HG02642 (cell line): ENCODE results near the gene OCEL1.
A peak's percentile ranks its signal among the peaks of the same experiment; 100 is the strongest.

Experiments
- ATAC-seq: cut with Tn5 transposase; IDR thresholded peaks from one replicate; pipeline ENCODE4 v1.9.1; 2021; ENCODE audit warnings: mild to moderate bottlenecking; ENCODE audit not compliant: unreplicated experiment, poor library complexity

OCEL1 gene

DNA sequence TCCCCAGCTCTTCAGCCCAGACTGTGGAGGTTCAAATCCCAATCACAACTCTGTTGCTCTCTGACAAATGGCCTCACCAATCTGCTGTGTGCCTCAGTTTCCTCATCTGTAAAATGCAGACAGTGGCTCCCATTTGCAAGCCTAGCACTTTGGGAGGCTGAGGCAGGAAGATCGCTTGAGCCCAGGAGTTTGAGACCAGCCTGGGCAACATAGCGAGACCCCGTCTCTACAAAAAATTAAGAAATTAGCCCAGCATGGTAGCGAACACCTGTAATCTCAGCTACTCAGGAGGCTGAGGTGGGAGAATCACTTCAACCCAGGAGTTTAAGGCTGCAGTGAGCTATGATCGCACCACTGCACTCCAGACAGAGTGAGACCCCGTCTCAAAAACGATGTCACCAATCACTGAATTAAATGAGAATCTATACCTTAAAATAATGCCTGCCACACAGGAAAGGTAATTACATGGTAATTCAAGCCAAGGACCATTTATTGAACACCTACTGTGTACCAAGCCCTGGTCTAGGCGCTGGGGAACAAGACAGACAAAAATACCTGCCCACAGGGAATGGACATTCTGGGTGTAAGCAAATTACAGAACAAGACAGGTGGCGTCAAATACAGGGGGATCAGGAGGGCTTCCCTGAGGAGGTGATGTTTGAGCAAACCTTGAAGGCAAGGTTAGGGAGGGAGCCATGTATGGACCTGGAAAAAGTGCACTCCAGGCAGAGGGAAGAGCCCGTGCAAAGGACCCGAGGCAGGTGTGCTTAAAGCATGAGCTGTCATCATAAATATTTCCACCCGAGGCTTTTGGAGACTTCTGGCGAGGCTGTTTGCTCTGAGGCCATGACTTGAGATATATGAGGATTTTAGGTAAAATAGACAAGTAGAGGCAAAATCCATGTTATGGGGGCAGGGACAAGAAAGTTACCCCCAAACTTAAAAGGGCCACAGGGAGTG lies 12.0 kb downstream of the OCEL1 start:
- no peak for ATAC-seq

DNA sequence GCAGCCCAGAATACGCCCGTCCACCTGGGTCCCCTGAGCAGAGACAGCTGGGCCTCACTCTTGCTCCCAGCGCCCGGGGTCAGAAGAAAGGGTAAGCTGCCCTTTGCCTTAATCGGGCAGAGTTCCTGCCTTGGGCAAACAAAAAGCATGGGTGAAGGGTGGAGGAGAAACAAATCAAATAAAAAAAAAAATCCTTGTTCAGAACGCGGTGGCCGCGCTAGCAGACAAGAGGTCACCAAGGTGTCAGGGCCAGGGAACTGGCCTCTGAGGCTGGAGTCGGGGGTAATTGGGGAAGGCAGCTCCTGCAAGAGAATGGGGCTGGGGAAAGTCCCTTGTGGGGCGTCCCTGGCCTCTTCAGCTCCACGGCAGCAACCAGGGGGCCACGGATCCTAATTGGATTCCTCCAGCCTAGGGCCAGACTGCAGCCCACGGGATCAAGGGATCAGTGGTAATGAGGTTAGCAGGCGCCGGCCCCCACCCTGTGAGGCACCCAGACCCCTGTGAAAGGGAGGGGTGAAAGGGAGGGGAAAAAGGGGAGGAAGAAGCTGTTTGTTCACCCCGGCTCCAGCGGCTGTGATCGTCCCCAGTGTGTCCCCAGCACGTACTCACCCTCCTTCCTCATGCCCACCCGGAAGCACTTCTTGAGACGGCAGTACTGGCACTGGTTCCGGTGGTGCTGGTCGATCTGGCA lies 14.2 kb downstream of the OCEL1 start:
- ATAC-seq: no peak

DNA sequence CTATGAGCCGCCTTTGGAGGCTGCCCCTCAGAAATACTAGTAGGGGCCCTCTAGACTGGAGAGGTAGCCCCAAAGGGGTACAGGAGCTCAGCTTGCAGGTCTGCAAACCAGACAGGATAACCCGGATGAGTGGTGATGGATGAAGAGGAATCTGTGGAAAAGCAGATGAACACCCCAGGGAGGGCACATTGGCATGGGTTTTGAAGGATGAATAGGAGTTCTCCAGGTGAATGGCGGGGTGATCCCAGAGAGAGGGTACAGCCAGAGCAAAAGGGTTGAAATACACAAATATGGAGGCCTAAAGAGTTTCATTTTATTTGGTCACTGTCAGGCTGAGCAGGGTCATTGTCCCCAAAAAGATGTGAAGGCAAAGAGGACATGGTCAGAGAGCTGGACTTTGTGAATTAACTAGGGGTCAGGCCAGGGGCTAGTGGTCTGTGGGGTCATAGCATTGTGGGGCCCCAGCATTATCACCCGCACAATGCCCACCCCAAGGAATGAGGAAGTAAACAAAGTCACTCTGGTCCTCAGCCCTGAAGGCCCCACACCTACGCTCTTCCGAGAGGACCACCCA lies 14.9 kb downstream of the OCEL1 start:
- ATAC-seq: no peak

DNA sequence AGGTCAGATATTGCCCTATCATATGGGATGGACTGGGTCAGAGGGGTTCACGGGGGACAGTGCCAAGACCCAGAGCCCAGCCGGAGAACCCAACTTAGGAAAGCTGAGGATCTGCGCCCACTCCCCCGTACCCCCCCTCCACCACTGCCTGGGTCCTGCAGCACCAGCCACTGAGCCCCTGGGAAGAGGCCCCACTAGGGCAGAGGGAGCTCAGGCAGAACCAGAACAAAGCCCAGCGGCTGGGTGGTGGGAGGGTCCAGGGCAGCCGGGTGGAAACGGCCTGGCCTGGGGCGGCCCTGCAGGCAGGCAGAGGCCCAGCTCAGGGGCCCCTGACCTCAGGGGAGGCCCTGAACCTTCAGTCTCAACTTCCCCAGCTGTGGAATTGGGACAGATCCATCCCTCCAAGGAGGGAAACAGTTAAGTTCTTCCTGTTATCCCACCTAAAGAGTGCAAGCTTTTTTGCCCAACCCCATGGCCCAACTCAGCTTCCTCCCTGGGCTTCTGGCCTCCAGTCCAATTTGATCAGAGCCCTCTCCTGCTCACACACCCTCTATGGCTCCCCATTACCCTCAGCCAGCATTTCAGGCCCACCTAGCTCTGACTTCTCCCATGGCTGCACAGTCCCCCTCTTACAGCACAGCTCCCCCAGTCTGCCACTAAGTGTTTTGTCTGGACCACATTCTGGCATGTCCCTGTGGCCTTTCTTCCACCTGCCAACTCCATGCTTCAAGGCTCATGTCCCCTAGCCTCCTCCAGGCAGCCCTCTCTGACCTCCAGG lies 16.6 kb downstream of the OCEL1 start:
- ATAC-seq: no peak

DNA sequence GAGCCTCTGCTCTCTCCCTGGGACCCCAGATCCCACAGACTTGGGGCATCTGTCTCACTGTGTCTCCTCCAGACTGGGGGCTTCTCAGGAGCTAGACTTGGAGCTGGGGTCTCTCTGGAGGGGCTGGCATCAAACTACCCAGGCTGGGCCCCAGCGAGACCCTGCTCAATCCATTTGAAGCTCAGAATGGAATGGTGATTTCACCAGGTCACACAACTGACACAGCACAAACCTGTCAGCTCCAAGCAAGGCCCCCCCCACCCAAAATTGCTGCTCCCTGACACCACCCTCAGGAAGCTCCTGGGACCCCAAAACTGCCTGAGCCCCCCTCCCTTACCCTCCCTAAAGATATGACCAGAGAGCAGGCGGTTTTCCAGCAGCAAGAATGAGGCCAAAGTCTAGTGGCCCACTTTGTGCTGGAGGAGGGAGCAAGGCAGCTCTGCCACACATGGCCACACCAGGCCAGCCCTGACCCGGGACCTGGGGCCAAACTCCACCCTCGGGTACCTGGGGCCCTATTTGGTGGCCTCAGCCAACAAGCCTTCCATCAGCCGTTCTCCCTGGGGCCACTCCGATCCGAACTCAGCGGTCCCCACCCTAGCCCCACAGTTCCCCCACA lies 17.3 kb downstream of the OCEL1 start:
- ATAC-seq: no peak

DNA sequence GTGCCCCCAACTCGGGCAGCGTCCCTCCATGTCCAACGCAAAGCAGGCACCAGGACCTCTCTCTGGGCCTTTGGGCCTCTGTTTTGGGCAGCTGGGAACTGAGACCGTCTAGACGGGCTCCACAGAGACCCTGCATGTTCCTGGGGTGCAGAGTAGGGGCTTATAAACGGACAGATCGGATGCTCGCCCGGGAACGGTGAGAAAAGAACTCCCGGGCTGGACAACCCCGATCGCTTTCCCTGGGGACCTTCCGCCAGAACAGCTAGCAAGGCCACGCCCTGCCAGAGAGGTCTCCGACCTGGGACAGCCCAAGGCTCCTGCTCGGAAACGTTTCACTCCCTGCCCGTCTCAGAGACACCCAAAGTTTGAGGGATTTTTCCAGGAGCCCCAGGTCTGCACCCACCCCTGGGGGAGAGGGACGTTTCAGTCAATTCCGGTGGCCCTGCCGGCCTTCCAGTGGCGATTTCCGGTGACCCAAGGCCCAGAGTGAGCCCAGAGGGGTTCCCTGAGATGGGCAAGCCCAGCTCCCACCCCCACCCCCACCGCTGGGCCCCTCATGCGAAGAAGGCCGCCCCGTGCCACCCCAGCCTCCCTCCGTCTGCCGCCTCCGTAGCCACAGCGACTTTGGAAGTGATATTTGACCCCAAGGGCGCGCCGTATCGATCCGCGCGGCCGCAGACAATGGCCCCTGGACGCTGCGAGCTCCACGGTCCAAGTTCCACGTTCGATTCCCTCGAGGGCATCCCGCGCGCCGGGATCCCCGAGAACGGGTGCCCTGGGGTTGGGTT lies 18.0 kb downstream of the OCEL1 start:
- ATAC-seq: no peak

DNA sequence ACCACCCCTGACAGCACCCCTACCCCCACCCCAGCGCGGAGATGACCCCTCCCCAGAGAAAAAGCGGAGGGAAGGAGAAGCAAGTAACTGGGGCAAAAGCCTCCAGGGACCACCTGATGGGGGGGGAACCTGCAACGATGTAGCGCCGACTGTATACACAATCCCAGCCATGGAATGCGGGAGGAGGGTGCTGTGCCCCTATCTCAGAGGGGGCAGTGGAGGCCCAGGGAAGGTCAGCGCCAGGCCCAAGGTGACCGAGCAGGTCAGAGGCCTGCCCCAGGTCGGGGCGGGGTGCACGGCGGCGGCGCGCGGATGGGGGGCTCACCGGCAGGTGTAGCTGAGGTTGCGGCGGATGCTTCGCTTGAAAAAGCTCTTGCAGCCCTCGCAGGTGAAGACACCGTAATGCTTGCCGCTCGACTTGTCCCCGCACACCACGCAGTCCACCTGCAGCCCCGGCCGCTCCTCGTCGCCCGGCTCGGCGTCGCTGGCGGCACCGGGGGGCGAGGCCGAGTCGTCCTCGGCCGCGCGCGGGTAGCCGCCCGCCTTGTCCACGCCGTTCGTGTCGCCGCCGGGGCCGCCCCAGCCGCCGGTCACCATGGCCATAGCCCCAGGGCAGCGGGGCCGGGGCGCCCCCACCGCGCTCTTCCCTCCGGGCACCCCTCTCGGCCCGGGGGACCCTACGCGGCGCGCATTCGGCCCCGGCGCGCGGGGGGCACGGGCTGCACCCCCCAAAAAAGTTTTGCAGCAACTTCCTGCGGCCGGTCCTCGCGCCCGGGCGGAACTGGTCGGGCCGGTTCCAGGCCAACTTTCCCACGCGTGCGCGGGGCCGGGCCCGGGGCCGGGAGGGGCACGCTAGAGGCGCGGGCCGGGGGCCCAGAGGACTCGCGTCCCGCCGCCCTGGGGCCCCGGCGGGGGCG lies 18.9 kb downstream of the OCEL1 start:
- ATAC-seq: peak; percentile 11

DNA sequence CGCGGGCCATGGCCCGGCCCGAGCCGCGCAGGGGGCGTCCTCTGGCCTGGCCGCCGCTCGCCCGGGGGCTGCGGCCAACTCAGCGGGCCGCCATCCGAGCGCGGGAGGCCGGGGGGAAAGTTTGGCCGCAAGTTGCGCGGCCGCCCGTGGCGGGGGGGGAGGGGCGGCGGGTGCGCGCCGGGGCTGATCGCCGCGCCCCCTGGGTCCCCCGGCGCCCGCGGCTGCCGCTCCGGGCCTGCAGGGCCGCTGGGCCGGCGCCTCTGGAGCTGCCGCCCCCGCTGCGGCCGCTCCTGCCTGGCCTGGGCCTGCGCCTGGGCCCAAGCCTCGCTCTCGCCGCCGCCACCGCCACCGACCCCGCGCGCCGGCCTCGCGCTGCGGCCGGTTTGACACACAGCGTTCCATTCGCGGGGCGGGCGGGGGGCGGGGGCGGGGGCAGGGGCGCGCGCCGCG lies 19.5 kb downstream of the OCEL1 start, which contains the start of gene NR2F6:
Gene NR2F6, minus strand, starts transcription at position 385 of the 450 bp plus-strand sequence. CDS start 699 bp downstream, outside the sequence.
- ATAC-seq: no peak

DNA sequence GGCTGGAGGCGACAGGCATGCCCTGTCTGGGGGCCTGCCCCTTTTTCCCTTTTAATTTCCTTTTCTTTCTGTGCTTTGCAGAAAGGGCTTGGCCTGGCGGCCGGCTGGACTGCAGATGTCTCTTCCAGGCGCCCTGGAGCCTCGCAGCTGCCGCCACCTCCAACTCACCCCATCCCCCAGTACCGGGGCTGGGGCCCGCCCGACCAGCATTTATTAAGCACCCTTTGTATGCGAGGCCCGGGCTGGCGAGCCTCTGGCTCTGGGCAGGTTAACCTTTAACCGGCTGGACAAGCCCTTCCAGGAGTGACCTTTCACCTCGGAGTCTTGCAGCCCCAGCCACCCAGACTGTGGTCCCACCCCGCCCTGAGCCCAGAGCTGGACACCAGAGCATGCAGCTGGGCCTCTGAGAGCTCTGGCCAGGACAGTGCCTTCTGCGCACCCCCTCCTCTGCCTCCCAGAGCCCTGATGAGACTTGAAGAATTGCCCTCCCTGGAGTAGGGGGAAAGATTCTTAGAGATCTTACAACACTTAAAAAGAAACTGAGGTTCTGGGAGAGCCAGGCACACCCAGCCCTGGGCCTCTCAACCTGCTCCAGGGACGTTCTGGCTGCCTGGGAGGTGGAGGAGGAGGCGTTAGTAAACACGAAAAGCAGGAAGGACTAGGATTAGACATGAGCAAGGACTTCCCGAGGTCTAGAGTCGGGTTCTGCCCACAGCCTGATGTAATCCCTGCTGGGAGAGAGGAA lies 20.8 kb downstream of the OCEL1 start:
- ATAC-seq: no peak

DNA sequence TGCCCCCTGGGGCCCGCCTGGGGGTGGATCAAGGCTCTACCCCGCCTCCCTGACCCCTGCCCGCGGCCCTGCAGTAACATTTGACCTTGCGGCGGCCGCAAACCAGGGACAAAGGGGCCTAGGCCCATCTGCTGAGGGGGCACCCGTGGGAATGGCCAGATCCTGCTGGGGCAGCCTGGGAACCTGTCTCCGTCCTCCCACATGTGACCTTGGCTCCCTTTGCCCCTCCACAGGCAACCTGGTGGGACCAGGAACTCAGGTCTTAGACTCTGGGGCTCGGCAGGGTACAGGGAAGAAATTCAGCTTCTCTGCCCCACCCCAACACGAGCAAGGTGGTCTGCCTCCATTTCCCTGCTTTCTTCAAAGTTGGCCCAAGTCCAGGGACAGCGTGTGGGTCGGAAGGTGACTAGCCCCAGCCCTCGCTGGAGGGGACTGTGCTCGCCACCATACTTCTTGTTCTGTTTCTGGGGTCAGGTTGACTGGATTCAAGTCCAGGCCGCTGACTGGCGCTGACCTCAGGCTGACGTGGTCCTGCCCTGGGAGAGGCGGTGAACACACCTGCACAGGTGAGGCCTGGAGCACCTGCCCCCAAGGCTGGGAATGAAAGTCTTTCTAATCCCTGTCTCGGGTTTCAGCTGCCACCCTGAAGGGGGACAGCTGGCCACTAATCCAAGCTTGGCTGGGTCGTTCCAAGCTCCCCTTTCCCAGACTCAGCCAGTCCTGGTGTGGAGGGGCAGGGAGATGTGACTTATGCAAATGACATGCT lies 22.2 kb downstream of the OCEL1 start:
- ATAC-seq: no peak

DNA sequence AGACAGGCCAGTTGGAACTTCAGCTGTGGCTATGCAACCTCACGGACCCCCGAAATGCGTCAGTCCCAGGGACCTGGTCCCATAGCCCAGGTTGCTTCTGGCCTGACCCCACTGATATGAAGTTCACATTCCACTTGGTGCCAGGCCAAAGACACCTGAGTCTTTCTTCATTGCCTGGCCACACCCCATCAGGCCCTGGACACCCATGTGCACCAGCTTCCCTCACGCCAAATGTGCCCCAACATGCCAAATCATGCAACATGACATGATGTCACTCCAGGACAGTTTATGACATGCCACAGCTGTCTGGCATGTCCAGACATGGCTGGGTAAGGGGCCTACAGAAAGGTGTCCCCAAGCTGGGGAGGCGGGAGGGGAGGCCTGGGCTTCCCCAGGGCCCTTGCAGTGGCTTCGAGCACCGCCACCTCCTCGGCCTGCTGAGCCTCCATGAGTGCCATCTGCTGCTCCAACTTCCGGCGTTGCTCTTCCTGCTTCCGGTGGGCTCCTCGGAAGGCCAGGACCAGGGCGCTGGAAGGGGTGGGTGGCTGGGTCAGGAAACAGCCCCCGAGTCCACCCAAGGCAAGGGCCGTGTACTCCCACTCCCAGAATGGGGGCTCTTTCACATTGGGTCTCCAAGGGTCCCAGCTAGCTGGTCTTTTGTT lies 24.0 kb downstream of the OCEL1 start:
- no peak for ATAC-seq

DNA sequence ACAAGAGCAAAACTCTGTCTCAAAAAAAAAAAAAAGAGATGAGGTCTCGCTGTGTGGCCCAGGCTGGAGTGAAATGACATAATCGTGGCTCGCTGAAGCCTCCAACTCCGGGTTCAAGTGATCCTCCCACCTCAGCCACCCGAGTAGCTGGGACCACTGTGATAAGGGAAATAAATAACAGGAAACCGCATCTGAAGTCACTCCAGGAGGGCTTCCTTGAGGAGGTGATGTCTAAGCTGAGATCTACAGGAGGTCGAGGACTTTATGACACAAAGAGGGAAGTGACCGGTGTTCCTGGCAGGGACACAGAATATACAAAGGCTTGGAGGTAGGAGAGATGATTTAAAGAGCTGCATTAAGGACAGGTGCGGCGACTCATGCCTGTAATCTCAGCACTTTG lies 28.6 kb downstream of the OCEL1 start:
- ATAC-seq: no peak

DNA sequence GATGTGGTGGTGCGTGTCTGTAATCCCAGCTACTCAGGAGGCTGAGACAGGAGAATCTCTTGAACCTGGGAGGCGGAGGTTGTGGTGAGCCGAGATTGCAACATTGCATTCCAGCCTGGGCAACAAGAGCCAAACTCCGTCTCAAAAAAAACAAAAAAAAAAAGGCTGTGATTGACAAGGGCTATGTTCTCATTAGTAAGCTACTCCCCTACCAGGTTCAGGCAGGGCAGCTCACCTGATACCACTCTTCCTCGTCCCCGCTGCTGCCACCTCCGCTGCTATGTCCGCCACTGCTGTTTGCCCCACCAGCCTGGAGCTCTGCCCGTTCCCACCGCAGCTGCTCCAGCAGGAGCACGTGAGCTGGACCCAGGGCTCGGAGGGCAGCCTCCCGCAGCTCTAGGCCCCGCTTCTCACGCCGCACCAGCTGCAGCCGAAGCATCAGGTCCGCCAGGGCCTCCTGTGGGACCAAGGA lies 29.2 kb downstream of the OCEL1 start:
- no peak for ATAC-seq

DNA sequence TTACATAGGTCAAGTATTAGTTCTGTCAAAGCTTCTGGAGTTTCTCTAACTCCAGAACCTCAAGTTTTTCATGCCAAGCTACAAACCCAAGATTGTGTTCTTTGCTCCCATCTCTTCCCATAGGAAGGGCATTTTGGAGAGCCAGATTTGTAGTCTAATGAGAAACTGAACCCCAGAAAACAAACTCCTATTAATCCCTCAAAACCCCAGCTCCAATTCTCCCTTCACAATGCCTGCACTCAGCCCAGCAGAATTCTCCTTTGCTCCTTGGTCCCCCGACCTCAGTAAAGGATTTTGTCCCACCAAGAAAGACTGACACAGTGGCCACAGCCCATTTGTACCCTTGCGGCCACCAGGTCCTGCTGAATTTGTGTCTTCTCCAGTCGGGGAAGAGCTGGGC lies 30.1 kb downstream of the OCEL1 start:
- no peak for ATAC-seq

DNA sequence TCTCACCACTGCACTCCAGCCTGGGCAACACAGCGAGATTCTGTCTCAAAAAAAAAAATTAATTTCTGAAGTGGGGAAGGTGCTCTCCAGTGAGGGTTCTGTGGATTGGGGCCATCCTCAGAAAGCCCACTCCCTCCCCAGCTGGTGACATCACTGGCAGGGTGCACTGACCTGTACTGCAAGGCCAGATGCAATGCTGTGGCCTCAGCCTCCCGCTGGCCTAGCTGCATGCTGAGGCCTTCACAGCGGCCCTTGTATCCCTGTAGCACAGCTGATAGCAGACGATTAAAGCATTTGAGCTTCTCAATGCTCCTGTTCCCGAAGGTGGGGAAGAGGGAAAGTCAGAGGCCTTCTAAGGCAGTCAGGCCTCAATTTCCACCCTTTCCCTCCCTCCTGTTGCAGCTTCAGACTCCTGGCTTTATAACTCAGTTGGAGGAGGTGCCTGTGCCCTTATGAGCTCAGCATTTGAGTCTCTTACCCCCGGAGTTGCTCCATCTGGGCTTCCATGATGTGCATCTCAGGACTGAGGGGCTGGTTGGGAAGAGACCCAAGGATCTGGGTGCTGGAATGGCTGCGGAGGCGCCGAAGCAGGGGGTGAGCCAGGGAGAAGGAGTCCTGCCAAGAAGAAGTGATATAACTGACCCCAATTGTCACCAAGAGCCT lies 33.2 kb downstream of the OCEL1 start:
- ATAC-seq: no peak
